GM23338 (cell line): ENCODE measurements around the gene CMKLR1. TPM values are rescaled to one million over a fixed set of nuclear protein-coding genes. Genes with fewer than 3 reads are reported as not detected.

Experiments
- CREB1 ChIP-seq: fragments of 250-450 bp; sonication (Bioruptor Pico); IDR thresholded peaks from 2 replicates; pipeline ENCODE4 v1.5.0; 2020; ENCODE audit warnings: low read depth, mild to moderate bottlenecking, moderate library complexity
- ETS1 ChIP-seq: IDR thresholded peaks from 2 replicates; pipeline ENCODE4 v1.6.1; 2016; ENCODE audit warnings: antibody characterized with exemption
- EZH2 ChIP-seq: fragments of 200-600 bp; sonication (generic); IDR thresholded peaks from one replicate; pipeline ENCODE4 v1.8.0; 2017; ENCODE audit warnings: antibody characterized with exemption, mild to moderate bottlenecking, low read depth; ENCODE audit not compliant: unreplicated experiment
- JUNB ChIP-seq: IDR thresholded peaks from one replicate; pipeline ENCODE4 v1.6.1; 2016; ENCODE audit warnings: antibody characterized with exemption; ENCODE audit not compliant: unreplicated experiment
- STAT1 ChIP-seq: IDR thresholded peaks from one replicate; pipeline ENCODE4 v1.6.1; 2016; ENCODE audit warnings: antibody characterized with exemption; ENCODE audit not compliant: unreplicated experiment
- ZNF114 ChIP-seq: fragments of 250-450 bp; sonication (Bioruptor Pico); IDR thresholded peaks from 2 replicates; pipeline ENCODE4 v1.5.0; 2020; ENCODE audit warnings: mild to moderate bottlenecking, moderate library complexity
- ZNF331 ChIP-seq: fragments of 250-450 bp; sonication (Bioruptor Pico); IDR thresholded peaks from 2 replicates; pipeline ENCODE4 v1.5.0; 2020; ENCODE audit warnings: low read depth, mild to moderate bottlenecking, moderate library complexity
- ZNF462 ChIP-seq: fragments of 250-450 bp; sonication (Bioruptor Pico); IDR thresholded peaks from 2 replicates; pipeline ENCODE4 v1.5.0; 2020; ENCODE audit warnings: mild to moderate bottlenecking, moderate library complexity
- polyA plus RNA-seq: library from polyadenylated mRNA; unstranded; fragments of >200 nt; fragmentation: Nextera tagmentation; extraction: Ambion mirVana; gene quantifications from 2 replicates; pipeline ENCODE4 v1.2.1, GENCODE V29; 2016
- total RNA-seq: library from RNA; depleted of rRNA; stranded (reverse); fragments of >200 nt; shearing (Covaris generic); gene quantifications from 2 replicates; pipeline ENCODE4 v1.2.3, GENCODE V29; 2014

CMKLR1 gene
- total and polyA plus RNA-seq, 2 experiments from 2014 or later: 0.40 to 2.6 TPM

- no peak for TF ChIP-seq ZNF114 (CRISPR knock-in tag)
- no peak for TF ChIP-seq ZNF462 (CRISPR knock-in tag)
- TF ChIP-seq CREB1 (CRISPR knock-in tag): no peak
- TF ChIP-seq JUNB: no peak
- no peak for TF ChIP-seq STAT1
- TF ChIP-seq ETS1: no peak
- TF ChIP-seq EZH2: no peak
- no peak for TF ChIP-seq ZNF331 (CRISPR knock-in tag)
Observed at GRCh38 chr12:108315486-108316105, 23.5 kb downstream of the CMKLR1 start (continued).
